ENCODE measurements around the gene OVAAL. TPM values are rescaled to one million over a fixed set of nuclear protein-coding genes. Genes with fewer than 3 reads are reported as not detected.

Gene OVAAL
- total and polyA plus RNA-seq, 9 of the 15 experiments (the other 6 are each of a cell fraction or from before 2014, with no cell fraction given), result 0.04 to 0.18 (median 0.08) TPM; not detected in 4

- H3K27me3 ChIP-seq (ENCODE audit: control insufficient read depth in 2 of 2, insufficient read depth in 2 of 2, low read length in 2 of 2), result no peaks in the 10 kb centered on the region
- H3K4me3 ChIP-seq, result no peak overlapping the region
- FAIRE-seq (no peak), DNase-seq (ENCODE audit: extremely low read depth in 1 of 4, low spot score in 3 of 4) (no peak), ATAC-seq (no peak)
- intact Hi-C loops (cut with micrococcal nuclease), result no loop called here
- H3K9ac ChIP-seq (ENCODE audit: insufficient read depth in 1 of 2, low read depth in 2 of 2, low read length in 2 of 2), result no peak overlapping the region
- in situ Hi-C loops (cut with MboI), result loop anchor here (5.0 kb wide), 1 partner anchor 897 kb away; no protein-coding TSS in a partner anchor
- WGBS (ENCODE audit: insufficient coverage, low coverage, missing lambda C conversion rate), result 55% methylated on average over 7 of the region's 7 CpGs
- H3K36me3 ChIP-seq (ENCODE audit: control insufficient read depth, insufficient read depth, low read length), result no peaks in the 10 kb centered on the region
- H3K9me1 ChIP-seq (ENCODE audit: control insufficient read depth, insufficient read depth, low read length), result no peaks in the 10 kb centered on the region
- H3K4me2 ChIP-seq (ENCODE audit: insufficient read depth, low read length), result no peak overlapping the region
- H3K27ac ChIP-seq (ENCODE audit: extremely low read depth, low read depth, low read length), result no peak overlapping the region
- TF ChIP-seq, protein P1, sequence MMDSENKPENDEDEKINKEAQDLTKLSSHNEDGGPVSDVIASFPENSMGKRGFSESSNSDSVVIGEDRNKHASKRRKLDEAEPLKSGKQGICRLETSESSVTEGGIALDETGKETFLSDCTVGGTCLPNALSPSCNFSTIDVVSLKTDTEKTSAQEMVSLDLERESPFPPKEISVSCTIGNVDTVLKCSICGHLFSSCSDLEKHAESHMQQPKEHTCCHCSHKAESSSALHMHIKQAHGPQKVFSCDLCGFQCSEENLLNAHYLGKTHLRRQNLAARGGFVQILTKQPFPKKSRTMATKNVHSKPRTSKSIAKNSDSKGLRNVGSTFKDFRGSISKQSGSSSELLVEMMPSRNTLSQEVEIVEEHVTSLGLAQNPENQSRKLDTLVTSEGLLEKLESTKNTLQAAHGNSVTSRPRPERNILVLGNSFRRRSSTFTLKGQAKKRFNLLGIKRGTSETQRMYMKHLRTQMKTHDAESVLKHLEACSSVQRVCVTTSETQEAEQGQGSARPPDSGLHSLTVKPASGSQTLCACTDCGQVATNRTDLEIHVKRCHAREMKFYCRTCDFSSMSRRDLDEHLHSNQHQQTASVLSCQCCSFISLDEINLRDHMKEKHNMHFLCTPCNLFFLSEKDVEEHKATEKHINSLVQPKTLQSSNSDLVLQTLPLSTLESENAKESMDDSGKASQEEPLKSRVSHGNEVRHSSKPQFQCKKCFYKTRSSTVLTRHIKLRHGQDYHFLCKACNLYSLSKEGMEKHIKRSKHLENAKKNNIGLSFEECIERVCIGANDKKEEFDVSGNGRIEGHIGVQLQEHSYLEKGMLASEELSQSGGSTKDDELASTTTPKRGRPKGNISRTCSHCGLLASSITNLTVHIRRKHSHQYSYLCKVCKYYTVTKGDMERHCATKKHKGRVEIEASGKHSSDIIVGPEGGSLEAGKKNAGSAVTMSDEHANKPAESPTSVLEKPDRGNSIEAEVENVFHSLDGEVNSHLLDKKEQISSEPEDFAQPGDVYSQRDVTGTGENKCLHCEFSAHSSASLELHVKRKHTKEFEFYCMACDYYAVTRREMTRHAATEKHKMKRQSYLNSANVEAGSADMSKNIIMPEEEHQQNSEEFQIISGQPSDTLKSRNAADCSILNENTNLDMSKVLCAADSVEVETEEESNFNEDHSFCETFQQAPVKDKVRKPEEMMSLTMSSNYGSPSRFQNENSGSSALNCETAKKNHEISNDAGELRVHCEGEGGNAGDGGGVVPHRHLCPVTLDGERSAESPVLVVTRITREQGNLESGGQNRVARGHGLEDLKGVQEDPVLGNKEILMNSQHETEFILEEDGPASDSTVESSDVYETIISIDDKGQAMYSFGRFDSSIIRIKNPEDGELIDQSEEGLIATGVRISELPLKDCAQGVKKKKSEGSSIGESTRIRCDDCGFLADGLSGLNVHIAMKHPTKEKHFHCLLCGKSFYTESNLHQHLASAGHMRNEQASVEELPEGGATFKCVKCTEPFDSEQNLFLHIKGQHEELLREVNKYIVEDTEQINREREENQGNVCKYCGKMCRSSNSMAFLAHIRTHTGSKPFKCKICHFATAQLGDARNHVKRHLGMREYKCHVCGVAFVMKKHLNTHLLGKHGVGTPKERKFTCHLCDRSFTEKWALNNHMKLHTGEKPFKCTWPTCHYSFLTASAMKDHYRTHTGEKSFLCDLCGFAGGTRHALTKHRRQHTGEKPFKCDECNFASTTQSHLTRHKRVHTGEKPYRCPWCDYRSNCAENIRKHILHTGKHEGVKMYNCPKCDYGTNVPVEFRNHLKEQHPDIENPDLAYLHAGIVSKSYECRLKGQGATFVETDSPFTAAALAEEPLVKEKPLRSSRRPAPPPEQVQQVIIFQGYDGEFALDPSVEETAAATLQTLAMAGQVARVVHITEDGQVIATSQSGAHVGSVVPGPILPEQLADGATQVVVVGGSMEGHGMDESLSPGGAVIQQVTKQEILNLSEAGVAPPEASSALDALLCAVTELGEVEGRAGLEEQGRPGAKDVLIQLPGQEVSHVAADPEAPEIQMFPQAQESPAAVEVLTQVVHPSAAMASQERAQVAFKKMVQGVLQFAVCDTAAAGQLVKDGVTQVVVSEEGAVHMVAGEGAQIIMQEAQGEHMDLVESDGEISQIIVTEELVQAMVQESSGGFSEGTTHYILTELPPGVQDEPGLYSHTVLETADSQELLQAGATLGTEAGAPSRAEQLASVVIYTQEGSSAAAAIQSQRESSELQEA (IDR thresholded peaks at IDR 0.05; ENCODE audit: low read depth), result no peak
- TF ChIP-seq, protein P2, sequence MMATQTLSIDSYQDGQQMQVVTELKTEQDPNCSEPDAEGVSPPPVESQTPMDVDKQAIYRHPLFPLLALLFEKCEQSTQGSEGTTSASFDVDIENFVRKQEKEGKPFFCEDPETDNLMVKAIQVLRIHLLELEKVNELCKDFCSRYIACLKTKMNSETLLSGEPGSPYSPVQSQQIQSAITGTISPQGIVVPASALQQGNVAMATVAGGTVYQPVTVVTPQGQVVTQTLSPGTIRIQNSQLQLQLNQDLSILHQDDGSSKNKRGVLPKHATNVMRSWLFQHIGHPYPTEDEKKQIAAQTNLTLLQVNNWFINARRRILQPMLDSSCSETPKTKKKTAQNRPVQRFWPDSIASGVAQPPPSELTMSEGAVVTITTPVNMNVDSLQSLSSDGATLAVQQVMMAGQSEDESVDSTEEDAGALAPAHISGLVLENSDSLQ (IDR thresholded peaks at IDR 0.05), result peak; percentile 27; the same call in 1 of the 2 replicates
- no TSS peak for BruUV-seq (replicated peaks)
- peak overlapping the region; percentile 27 for H2AFZ ChIP-seq (ENCODE audit: low read depth, low read length)
- POLR2A ChIA-PET, result interaction anchor here (0.6 to 1.5 kb wide), 2 partner anchors 9 to 12 kb away, joined by 4 read pairs; no protein-coding TSS in a partner anchor
- no peaks in the 10 kb centered on the region for H4K20me1 ChIP-seq (replicated peaks; ENCODE audit: control insufficient read depth, insufficient read depth, low read length)
- CTCF ChIA-PET (ENCODE audit: low intra/inter-chr PET ratio), result no interaction called here
- H3K4me1 ChIP-seq (replicated peaks in 1 of 2; ENCODE audit: control insufficient read depth in 2 of 2, insufficient read depth in 2 of 2, low read length in 2 of 2), result peaks cover 9 to 28% of the 10 kb centered on the region in 2 experiments; a peak in 3 of 5 replicates
- no peaks in the 10 kb centered on the region for H3K9me3 ChIP-seq (replicated peaks; ENCODE audit: control insufficient read depth, insufficient read depth, low read depth, low read length)
- no peaks in the 10 kb centered on the region for H3K79me2 ChIP-seq (ENCODE audit: control insufficient read depth, insufficient read depth, low read length)
Observed at GRCh38 chr1:180524915-180525714, 33.6 kb upstream of the OVAAL start.
